ENCODE data around the gene PRODH.
"Not testable (repeated sequence)": the region's sequence is repeated elsewhere in the genome, so short reads cannot be mapped to it uniquely, and the experiment has no call there.

The PRODH gene

GRCh38 chr22:18957621-18958320 lies 21.7 kb upstream of the PRODH start:
- POLR2A ChIA-PET; DNase-seq (ENCODE audit: extremely low spot score); CTCF ChIA-PET: not testable (repeated sequence)

GRCh38 chr22:18956956-18957355 lies 20.9 kb upstream of the PRODH start:
- POLR2A ChIA-PET; DNase-seq (ENCODE audit: extremely low spot score): not testable (repeated sequence)
- CTCF ChIA-PET = interaction anchor here (0.6 kb wide), 1 partner anchor 46 kb away, joined by 3 read pairs; no protein-coding TSS in a partner anchor

GRCh38 chr22:18956121-18956895 lies 20.2 kb upstream of the PRODH start:
- DNase-seq (ENCODE audit: extremely low spot score); POLR2A ChIA-PET: not testable (repeated sequence)
- CTCF ChIA-PET = interaction anchor here (0.6 to 1.0 kb wide), 3 partner anchors 46 to 176 kb away, joined by 3 to 4 read pairs (median 3); no protein-coding TSS in a partner anchor

- no peak for TF ChIP-seq PKNOX1 (IDR thresholded peaks at IDR 0.05)
- TF ChIP-seq FOXM1 (IDR thresholded peaks at IDR 0.05; ENCODE audit: borderline replicate concordance) = no peak
- no peak for TF ChIP-seq ELF4 (IDR thresholded peaks at IDR 0.05)
- DNase-seq (ENCODE audit: extremely low spot score) = no peak
- POLR2A ChIA-PET = no interaction called here
- CTCF ChIA-PET = interaction anchor here (1.0 kb wide), 1 partner anchor 118 kb away, joined by 4 read pairs; no protein-coding TSS in a partner anchor
These were observed 19.6 kb upstream of the PRODH start for GRCh38 chr22:18955696-18956095.

- POLR2A ChIA-PET = no interaction called here
- CTCF ChIA-PET = interaction anchor here (1.0 kb wide), 1 partner anchor 118 kb away, joined by 4 read pairs; no protein-coding TSS in a partner anchor
- TF ChIP-seq LEF1 (IDR thresholded peaks at IDR 0.05; ENCODE audit: borderline replicate concordance) (no peak), CTBP1 (IDR thresholded peaks at IDR 0.05; ENCODE audit: borderline replicate concordance) (no peak), SUZ12 (IDR thresholded peaks at IDR 0.05) (no peak), HDGF (IDR thresholded peaks at IDR 0.05; ENCODE audit: borderline replicate concordance) (no peak), TARDBP (IDR thresholded peaks at IDR 0.05) (no peak), BHLHE40 (IDR thresholded peaks at IDR 0.05; ENCODE audit: borderline replicate concordance) (no peak), FOXA1 (IDR thresholded peaks at IDR 0.05) (no peak), ELF4 (IDR thresholded peaks at IDR 0.05) (no peak), NFRKB (IDR thresholded peaks at IDR 0.05) (no peak), PKNOX1 (IDR thresholded peaks at IDR 0.05) (no peak), FOXK2 (IDR thresholded peaks at IDR 0.05) (no peak), ZNF384 (IDR thresholded peaks at IDR 0.05) (no peak), SP1 (IDR thresholded peaks at IDR 0.05) (no peak), L3MBTL2 (conservative IDR thresholded peaks at IDR 0.05) (no peak)
- DNase-seq (ENCODE audit: extremely low spot score) = no peak
These were observed 19.0 kb upstream of the PRODH start for GRCh38 chr22:18954990-18955571.

- CTCF ChIA-PET, POLR2A ChIA-PET: not testable (repeated sequence)
- peak; percentile 87 for DNase-seq (ENCODE audit: extremely low spot score)
These were observed 18.4 kb upstream of the PRODH start for GRCh38 chr22:18954303-18954989.

- POLR2A ChIA-PET; DNase-seq (ENCODE audit: extremely low spot score); CTCF ChIA-PET: not testable (repeated sequence)
These were observed 17.0 kb upstream of the PRODH start for GRCh38 chr22:18953128-18953527.

GRCh38 chr22:18952022-18952421 lies 15.9 kb upstream of the PRODH start:
- CTCF ChIA-PET = no interaction called here
- POLR2A ChIA-PET = no interaction called here
- no peak for DNase-seq (ENCODE audit: extremely low spot score)
- no peak for TF ChIP-seq LEF1 (IDR thresholded peaks at IDR 0.05; ENCODE audit: borderline replicate concordance)
- no peak for TF ChIP-seq ELF4 (IDR thresholded peaks at IDR 0.05)
- TF ChIP-seq TARDBP (IDR thresholded peaks at IDR 0.05) = no peak

Data from HEK293T (cell line).